Liver (tissue), 9 donors: Measurements from ENCODE around the gene CRISPLD2. TPM values are rescaled to one million over a fixed set of nuclear protein-coding genes. Genes with fewer than 3 reads are reported as not detected.

Experiments used
- DNase-seq: peaks from one replicate; pipeline ENCODE4 v3.0.0-alpha.2; 2017; ENCODE audit warnings: low spot score
- H3K27ac ChIP-seq, 2 donors: one replicate each; pipeline ENCODE4 v1.7.0; 2013; ENCODE audit warnings: inconsistent platforms in 2 of 2, low read length in 2 of 2, control low read depth in 1 of 2, low read depth in 1 of 2, mild to moderate bottlenecking in 1 of 2
- H3K27me3 ChIP-seq, 4 donors: one replicate each; pipeline versions ENCODE4 v1.6.1 to v1.7.0; 2013; ENCODE audit warnings: low read length in 3 of 4, inconsistent platforms in 1 of 4, mild to moderate bottlenecking in 1 of 4, moderate library complexity in 1 of 4; ENCODE audit not compliant: control insufficient read depth in 4 of 4, insufficient read depth in 4 of 4
- H3K36me3 ChIP-seq, 4 donors: one replicate each; pipeline versions ENCODE4 v1.6.1 to v1.7.0; 2013; ENCODE audit warnings: low read length in 3 of 4, mild to moderate bottlenecking in 3 of 4, low read depth in 1 of 4, moderate library complexity in 1 of 4; ENCODE audit not compliant: control insufficient read depth in 4 of 4, insufficient read depth in 3 of 4
- H3K4me1 ChIP-seq, 4 donors: one replicate each; pipeline versions ENCODE4 v1.6.1 to v1.7.0; 2013; ENCODE audit warnings: low read length in 3 of 4, mild to moderate bottlenecking in 3 of 4, moderate library complexity in 1 of 4; ENCODE audit not compliant: control insufficient read depth in 4 of 4, insufficient read depth in 4 of 4
- H3K4me3 ChIP-seq, 3 donors: one replicate each; pipeline versions ENCODE4 v1.6.1 to v1.7.0; 2013; ENCODE audit warnings: low read length in 3 of 3, control low read depth in 1 of 3, low read depth in 1 of 3, mild to moderate bottlenecking in 1 of 3
- H3K9ac ChIP-seq, 2 donors: one replicate each; pipeline ENCODE4 v1.7.0; 2013; ENCODE audit warnings: low read length in 2 of 2, mild to moderate bottlenecking in 2 of 2, moderate library complexity in 2 of 2, control low read depth in 1 of 2, low read depth in 1 of 2
- H3K9me3 ChIP-seq, 4 donors: one replicate each; pipeline versions ENCODE4 v1.6.1 to v1.7.0; 2013; ENCODE audit warnings: low read length in 3 of 4; ENCODE audit not compliant: control insufficient read depth in 4 of 4
- CTCF ChIP-seq: fragments of 150-350 bp; IDR thresholded peaks from 2 replicates; pipeline ENCODE4 v1.5.1; 2017; ENCODE audit warnings: improper control_type of control experiment, low read depth, low read length; ENCODE audit not compliant: missing input control
- EGR1 ChIP-seq, 2 donors: IDR thresholded peaks; 2 replicates each; pipeline ENCODE4 v1.6.1; 2016 to 2018; ENCODE audit warnings: antibody characterized with exemption in 2 of 2, low read depth in 2 of 2
- FOXA1 ChIP-seq: IDR thresholded peaks from 2 replicates; pipeline ENCODE4 v1.6.1; 2016; ENCODE audit warnings: antibody characterized with exemption
- FOXA2 ChIP-seq: IDR thresholded peaks from 2 replicates; pipeline ENCODE4 v1.6.1; 2016; ENCODE audit warnings: antibody characterized with exemption
- GABPA ChIP-seq, 2 donors: IDR thresholded peaks in 1 of 2; conservative IDR thresholded peaks in 1 of 2; 2 replicates each; pipeline ENCODE4 v1.6.1; 2016; ENCODE audit warnings: antibody characterized with exemption in 2 of 2, mild to moderate bottlenecking in 1 of 2, moderate library complexity in 1 of 2
- HNF4A ChIP-seq, 2 donors: conservative IDR thresholded peaks; 2 replicates each; pipeline ENCODE4 v1.6.1; 2016; ENCODE audit warnings: antibody characterized with exemption in 2 of 2, mild to moderate bottlenecking in 2 of 2
- HNF4G ChIP-seq: IDR thresholded peaks from 2 replicates; pipeline ENCODE4 v1.6.1; 2016; ENCODE audit warnings: antibody characterized with exemption
- JUND ChIP-seq, 2 donors: IDR thresholded peaks; 2 replicates each; pipeline ENCODE4 v1.6.1; 2016; ENCODE audit warnings: antibody characterized with exemption in 2 of 2
- MAX ChIP-seq: IDR thresholded peaks from 2 replicates; pipeline ENCODE4 v1.6.1; 2016; ENCODE audit warnings: antibody characterized with exemption
- NR2F2 ChIP-seq: IDR thresholded peaks from 2 replicates; pipeline ENCODE4 v1.6.1; 2016; ENCODE audit warnings: antibody characterized with exemption
- RAD21 ChIP-seq, 2 donors: IDR thresholded peaks; 2 replicates each; pipeline ENCODE4 v1.6.1; 2016; ENCODE audit warnings: antibody characterized with exemption in 2 of 2, mild to moderate bottlenecking in 2 of 2
- REST ChIP-seq: IDR thresholded peaks from 2 replicates; pipeline ENCODE4 v1.6.1; 2016; ENCODE audit warnings: antibody characterized with exemption, mild to moderate bottlenecking
- RXRA ChIP-seq, 2 donors: IDR thresholded peaks; 2 replicates each; pipeline ENCODE4 v1.6.1; 2017 to 2018; ENCODE audit warnings: antibody characterized with exemption in 2 of 2, mild to moderate bottlenecking in 1 of 2
- SP1 ChIP-seq: IDR thresholded peaks from 2 replicates; pipeline ENCODE4 v1.6.1; 2018; ENCODE audit warnings: antibody characterized with exemption, mild to moderate bottlenecking
- TAF1 ChIP-seq: conservative IDR thresholded peaks from 2 replicates; pipeline ENCODE4 v1.6.1; 2016; ENCODE audit warnings: antibody characterized with exemption, mild to moderate bottlenecking
- YY1 ChIP-seq: IDR thresholded peaks from 2 replicates; pipeline ENCODE4 v1.6.1; 2016; ENCODE audit warnings: antibody characterized with exemption, mild to moderate bottlenecking
- ZBTB33 ChIP-seq: IDR thresholded peaks from 2 replicates; pipeline ENCODE4 v1.6.1; 2016; ENCODE audit warnings: antibody characterized with exemption
- WGBS: extraction: QIAGEN DNeasy Blood & Tissue Kit; methylation state at CpG from one replicate; pipeline ENCODE4 v1.1.7; 2013; 5-methylcytosine and 5-hydroxymethylcytosine counted together
- polyA plus RNA-seq, 2 donors: library from polyadenylated mRNA; stranded (reverse) in 1 of 2; unstranded in 1 of 2; fragments of 200-250 nt in 1 of 2; fragments of >200 nt in 1 of 2; fragmentation: Nextera tagmentation in 1 of 2; extraction: Ambion mirVana in 1 of 2; gene quantifications; one replicate each; pipeline versions ENCODE4 v1.2.1 to v1.2.3, GENCODE V29; 2013 to 2015
- total RNA-seq, 2 donors: library from RNA; depleted of rRNA; stranded (reverse); fragments of >200 nt; gene quantifications; one replicate each; pipeline ENCODE4 v1.2.3, GENCODE V29; 2014
- TF ChIP-seq, protein P1 (sequence below): IDR thresholded peaks from 2 replicates; pipeline ENCODE4 v1.6.1; 2016; ENCODE audit warnings: antibody characterized with exemption
- donor health status: healthy.
- donor health status: healthy.
- donor health status: healthy.
- donor health status: healthy.
- donor health status: healthy.

The CRISPLD2 gene
- total and polyA plus RNA-seq, 4 donors, result 2.6 to 14.8 (median 4.1) TPM

- 71% methylated on average over 8 of the region's 8 CpGs for WGBS
- no peak overlapping the region for H3K27ac ChIP-seq
- H3K36me3 ChIP-seq, result no peaks in the 10 kb centered on the region
- H3K4me3 ChIP-seq, result no peak overlapping the region
- H3K4me1 ChIP-seq, result no peaks in the 10 kb centered on the region
- H3K9me3 ChIP-seq, result no peaks in the 10 kb centered on the region
- DNase-seq, result no peak
- H3K9ac ChIP-seq, result no peak overlapping the region
- TF ChIP-seq MAX (no peak), CTCF (no peak), RXRA (IDR thresholded peaks at IDR 0.05) (no peak), FOXA2 (no peak), GABPA (IDR thresholded peaks at IDR 0.05 in 1 of 2, conservative IDR thresholded peaks at IDR 0.05 in 1 of 2) (no peak), FOXA1 (no peak), HNF4A (conservative IDR thresholded peaks at IDR 0.05) (no peak), EGR1 (IDR thresholded peaks at IDR 0.05; ENCODE audit: low read depth in 2 of 2) (no peak), JUND (IDR thresholded peaks at IDR 0.05) (no peak), YY1 (no peak), SP1 (no peak), RAD21 (IDR thresholded peaks at IDR 0.05) (no peak), REST (no peak), ZBTB33 (no peak), HNF4G (no peak), NR2F2 (no peak), TAF1 (no peak)
- TF ChIP-seq, protein P1, sequence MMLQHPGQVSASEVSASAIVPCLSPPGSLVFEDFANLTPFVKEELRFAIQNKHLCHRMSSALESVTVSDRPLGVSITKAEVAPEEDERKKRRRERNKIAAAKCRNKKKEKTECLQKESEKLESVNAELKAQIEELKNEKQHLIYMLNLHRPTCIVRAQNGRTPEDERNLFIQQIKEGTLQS, result no peak
- H3K27me3 ChIP-seq, result no peaks in the 10 kb centered on the region
These were observed 19.4 kb upstream of the CRISPLD2 start for GRCh38 chr16:84800158-84800978.
